HepG2 (cell line): ENCODE results near the gene TRPV2. TPM values are rescaled to one million over a fixed set of nuclear protein-coding genes. Genes with fewer than 3 reads are reported as not detected.

ENCODE experiments used
- CREB1 ChIP-seq, 2 experiments: fragments of 450-650 bp in 1 of 2; IDR thresholded peaks; 2 replicates each; pipeline ENCODE4 v1.6.1; 2016 to 2017; ENCODE audit warnings: control low read depth in 1 of 2, mild to moderate bottlenecking in 1 of 2, missing compliant biosample characterization in 1 of 2, missing genetic modification characterization in 1 of 2
- CREM ChIP-seq, 2 experiments: sonication (generic) in 1 of 2; formaldehyde crosslinking in 1 of 2; IDR thresholded peaks; 2 replicates each; pipeline versions ENCODE4 v1.4.0 to v1.6.1; 2016 to 2020; ENCODE audit warnings: antibody characterized with exemption in 1 of 2, mild to moderate bottlenecking in 1 of 2, missing genetic modification reagents in 1 of 2
- EED ChIP-seq: sonication (generic); formaldehyde crosslinking; IDR thresholded peaks from 2 replicates; pipeline ENCODE4 v1.5.0; 2020; ENCODE audit warnings: mild to moderate bottlenecking, missing genetic modification reagents
- GATAD2A ChIP-seq: IDR thresholded peaks from 2 replicates; pipeline ENCODE4 v1.6.1; 2016
- HDAC1 ChIP-seq: sonication (generic); formaldehyde crosslinking; IDR thresholded peaks from 2 replicates; pipeline ENCODE4 v1.5.1; 2020; ENCODE audit warnings: mild to moderate bottlenecking, missing genetic modification reagents
- KAT7 ChIP-seq: IDR thresholded peaks from 2 replicates; pipeline ENCODE4 v1.6.1; 2018; ENCODE audit warnings: borderline replicate concordance, missing compliant biosample characterization
- KDM4B ChIP-seq: sonication (generic); formaldehyde crosslinking; IDR thresholded peaks from 2 replicates; pipeline ENCODE4 v1.4.0; 2020; ENCODE audit warnings: missing genetic modification reagents
- NAIF1 ChIP-seq: sonication (generic); formaldehyde crosslinking; IDR thresholded peaks from 2 replicates; pipeline ENCODE4 v1.5.0; 2020; ENCODE audit warnings: mild to moderate bottlenecking, missing genetic modification reagents, borderline replicate concordance
- PAF1 ChIP-seq: IDR thresholded peaks from 2 replicates; pipeline ENCODE4 v1.6.1; 2016; ENCODE audit warnings: missing genetic modification reagents, missing compliant biosample characterization
- POLR2G ChIP-seq: fragments of 200-400 bp; formaldehyde crosslinking; IDR thresholded peaks from 2 replicates; pipeline ENCODE4 v1.6.1; 2018; ENCODE audit warnings: mild to moderate bottlenecking, low read depth, low read length, moderate library complexity
- RBFOX2 ChIP-seq: fragments of 200-400 bp; formaldehyde crosslinking; IDR thresholded peaks from 2 replicates; pipeline ENCODE4 v1.6.1; 2017; ENCODE audit warnings: low read depth, mild to moderate bottlenecking, low read length
- SRSF9 ChIP-seq: fragments of 200-400 bp; formaldehyde crosslinking; IDR thresholded peaks from 2 replicates; pipeline ENCODE4 v1.6.1; 2018; ENCODE audit warnings: borderline replicate concordance, mild to moderate bottlenecking, low read depth, low read length; ENCODE audit not compliant: insufficient read depth, poor library complexity, severe bottlenecking
- TGIF2 ChIP-seq: IDR thresholded peaks from 2 replicates; pipeline ENCODE4 v1.6.1; 2016; ENCODE audit warnings: control low read depth, missing compliant biosample characterization
- THRA ChIP-seq: sonication (generic); formaldehyde crosslinking; IDR thresholded peaks from 2 replicates; pipeline ENCODE4 v1.4.0; 2020; ENCODE audit warnings: missing genetic modification reagents, borderline replicate concordance
- U2AF2 ChIP-seq: fragments of 200-400 bp; formaldehyde crosslinking; IDR thresholded peaks from 2 replicates; pipeline ENCODE4 v1.6.1; 2017; ENCODE audit warnings: low read depth, mild to moderate bottlenecking, low read length
- ZBTB39 ChIP-seq: sonication (generic); formaldehyde crosslinking; IDR thresholded peaks from 2 replicates; pipeline ENCODE4 v1.5.0; 2020; ENCODE audit warnings: missing genetic modification reagents
- ZNF235 ChIP-seq: sonication (generic); formaldehyde crosslinking; IDR thresholded peaks from 2 replicates; pipeline ENCODE4 v1.8.1; 2023; ENCODE audit warnings: mild to moderate bottlenecking, missing genetic modification reagents, borderline replicate concordance
- ZNF282 ChIP-seq: fragments of 450-650 bp; IDR thresholded peaks from 2 replicates; pipeline ENCODE4 v1.6.1; 2018; ENCODE audit not compliant: partially characterized antibody
- ZNF337 ChIP-seq: sonication (generic); formaldehyde crosslinking; IDR thresholded peaks from 2 replicates; pipeline ENCODE4 v1.5.1; 2020; ENCODE audit warnings: missing genetic modification reagents, low read depth, mild to moderate bottlenecking, borderline replicate concordance
- ZNF34 ChIP-seq: sonication (generic); formaldehyde crosslinking; IDR thresholded peaks from 2 replicates; pipeline ENCODE4 v1.4.0; 2020; ENCODE audit warnings: mild to moderate bottlenecking, missing genetic modification reagents, borderline replicate concordance
- ZNF530 ChIP-seq: sonication (generic); formaldehyde crosslinking; IDR thresholded peaks from 2 replicates; pipeline ENCODE4 v1.5.0; 2020; ENCODE audit warnings: low read depth, mild to moderate bottlenecking, missing genetic modification reagents
- ZNF782 ChIP-seq: sonication (generic); formaldehyde crosslinking; IDR thresholded peaks from 2 replicates; pipeline ENCODE4 v1.4.0; 2020; ENCODE audit warnings: missing genetic modification reagents, mild to moderate bottlenecking, borderline replicate concordance
- ZNF883 ChIP-seq: sonication (generic); formaldehyde crosslinking; IDR thresholded peaks from 2 replicates; pipeline ENCODE4 v1.5.1; 2020; ENCODE audit warnings: mild to moderate bottlenecking, missing genetic modification reagents; ENCODE audit errors: not compliant biosample characterization
- polyA plus RNA-seq, 8 experiments: library from polyadenylated mRNA; depleted of rRNA in 3 of 8; stranded (reverse) in 7 of 8; unstranded in 1 of 8; fragments of >200 nt; fragmentation: Illumina TruSeq in 4 of 8; extraction: Trizol in 4 of 8; gene quantifications; 2 replicates each; pipeline versions ENCODE4 v1.2.1 to v1.2.3, GENCODE V29; 2011 to 2016; ENCODE audit warnings: low read depth in 4 of 8, missing spikeins in 1 of 8, mixed read lengths in 1 of 8; ENCODE audit not compliant: insufficient read depth in 1 of 8
- total RNA-seq, 5 experiments: library from RNA; depleted of rRNA; stranded (reverse); fragments of >200 nt; fragmentation: Illumina TruSeq; extraction: Trizol; gene quantifications; 2 replicates each; pipeline ENCODE4 v1.2.3, GENCODE V29; 2016; ENCODE audit warnings: low read depth in 1 of 5
- TF ChIP-seq, protein P1 (sequence below): sonication (generic); formaldehyde crosslinking; IDR thresholded peaks from 2 replicates; pipeline ENCODE4 v1.4.0; 2020; ENCODE audit warnings: missing genetic modification reagents

Gene TRPV2
- total and polyA plus RNA-seq, 2 of the 13 experiments (the other 11 are each of a cell fraction or from before 2014, with no cell fraction given), result 13.6 to 21.3 TPM

DNA sequence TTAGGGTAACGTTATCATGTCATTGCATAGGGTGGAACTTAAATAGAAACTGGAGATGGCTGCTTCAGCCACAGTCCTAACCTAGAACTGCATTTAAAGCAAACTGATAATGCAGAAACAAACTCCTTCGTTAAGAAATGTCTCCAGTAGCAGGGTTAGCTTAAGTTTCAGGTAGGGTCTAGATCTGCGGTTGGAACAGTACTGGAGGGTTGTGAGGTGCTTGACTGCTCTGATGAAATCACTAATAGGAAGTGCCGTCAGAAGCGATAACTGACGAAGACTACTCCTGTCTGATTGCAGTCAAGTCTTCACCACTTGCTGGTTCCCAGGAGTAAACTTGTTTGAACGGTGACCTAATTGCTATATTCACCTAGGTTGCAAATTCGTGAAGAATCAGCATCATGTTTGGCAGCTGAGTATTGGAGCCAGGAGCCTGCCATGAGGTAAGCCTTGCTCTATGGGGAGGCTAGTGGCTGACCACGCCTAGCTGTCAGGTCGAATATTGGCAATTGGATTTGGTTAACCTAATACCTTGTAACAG, 24.5 kb downstream of the TRPV2 start (continued):
- TF ChIP-seq ZNF782 (CRISPR knock-in tag), result no peak
- TF ChIP-seq NAIF1, result no peak
- TF ChIP-seq ZNF34 (CRISPR knock-in tag), result no peak
- no peak for TF ChIP-seq ZNF282
- no peak for TF ChIP-seq CREM (IDR thresholded peaks at IDR 0.05)
- no peak for TF ChIP-seq CREM (CRISPR knock-in tag; IDR thresholded peaks at IDR 0.05)
- no peak for TF ChIP-seq EED (CRISPR knock-in tag)
- TF ChIP-seq KAT7 (CRISPR knock-in tag), result peak; percentile 45; the same call in 1 of the 2 replicates
- TF ChIP-seq, protein P1, sequence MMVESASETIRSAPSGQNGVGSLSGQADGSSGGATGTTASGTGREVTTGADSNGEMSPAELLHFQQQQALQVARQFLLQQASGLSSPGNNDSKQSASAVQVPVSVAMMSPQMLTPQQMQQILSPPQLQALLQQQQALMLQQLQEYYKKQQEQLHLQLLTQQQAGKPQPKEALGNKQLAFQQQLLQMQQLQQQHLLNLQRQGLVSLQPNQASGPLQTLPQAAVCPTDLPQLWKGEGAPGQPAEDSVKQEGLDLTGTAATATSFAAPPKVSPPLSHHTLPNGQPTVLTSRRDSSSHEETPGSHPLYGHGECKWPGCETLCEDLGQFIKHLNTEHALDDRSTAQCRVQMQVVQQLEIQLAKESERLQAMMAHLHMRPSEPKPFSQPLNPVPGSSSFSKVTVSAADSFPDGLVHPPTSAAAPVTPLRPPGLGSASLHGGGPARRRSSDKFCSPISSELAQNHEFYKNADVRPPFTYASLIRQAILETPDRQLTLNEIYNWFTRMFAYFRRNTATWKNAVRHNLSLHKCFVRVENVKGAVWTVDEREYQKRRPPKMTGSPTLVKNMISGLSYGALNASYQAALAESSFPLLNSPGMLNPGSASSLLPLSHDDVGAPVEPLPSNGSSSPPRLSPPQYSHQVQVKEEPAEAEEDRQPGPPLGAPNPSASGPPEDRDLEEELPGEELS (CRISPR knock-in tag), result no peak
- TF ChIP-seq HDAC1 (CRISPR knock-in tag), result no peak
- TF ChIP-seq ZNF337, result no peak
- no peak for TF ChIP-seq ZNF530
- no peak for TF ChIP-seq PAF1 (CRISPR knock-in tag)
- TF ChIP-seq RBFOX2, result peak; percentile 5; the same call in 1 of the 2 replicates
- 0 out of 2 replicates have a peak, but pooled peaks have one; percentile 15 for TF ChIP-seq THRA
- no peak for TF ChIP-seq CREB1 (IDR thresholded peaks at IDR 0.05)
- no peak for TF ChIP-seq CREB1 (CRISPR knock-in tag; IDR thresholded peaks at IDR 0.05)
- no peak for TF ChIP-seq ZNF883 (CRISPR knock-in tag)
- TF ChIP-seq GATAD2A, result peak; percentile 6; the same call in 1 of the 2 replicates
- TF ChIP-seq ZNF235 (CRISPR knock-in tag), result no peak
- TF ChIP-seq SRSF9, result no peak
- no peak for TF ChIP-seq KDM4B
- TF ChIP-seq POLR2G, result peak; percentile 60
- TF ChIP-seq U2AF2, result no peak
- TF ChIP-seq TGIF2 (CRISPR knock-in tag), result no peak
- TF ChIP-seq ZBTB39 (CRISPR knock-in tag), result no peak
